Thyroid gland (tissue), 4 donors: Measurements from ENCODE around the gene CACNA2D3. TPM values are rescaled to one million over a fixed set of nuclear protein-coding genes. Genes with fewer than 3 reads are reported as not detected.
A peak's percentile ranks its signal among the peaks of the same experiment; 100 is the strongest.

ENCODE experiments used
- DNase-seq, 2 donors: peaks; one replicate each; pipeline ENCODE4 v3.0.0-alpha.2; 2019
- H3K27ac ChIP-seq, 3 donors: fragments of 200-600 bp; sonication (generic); 1 replicate in 2 of 3; 2 replicates in 1 of 3; pipeline ENCODE4 v1.5.1; 2016 to 2019; ENCODE audit warnings: mild to moderate bottlenecking in 1 of 3, moderate library complexity in 1 of 3
- H3K27me3 ChIP-seq: fragments of 200-600 bp; sonication (generic); one replicate; pipeline ENCODE4 v1.5.1; 2019
- H3K36me3 ChIP-seq, 2 donors: fragments of 200-600 bp; sonication (generic); one replicate each; pipeline ENCODE4 v1.5.1; 2016 to 2019
- H3K4me1 ChIP-seq, 2 donors: fragments of 200-600 bp; sonication (generic); one replicate each; pipeline ENCODE4 v1.5.1; 2017 to 2019
- H3K4me3 ChIP-seq, 3 donors: fragments of 200-600 bp; sonication (generic); replicated peaks in 1 of 3; 1 replicate in 2 of 3; 2 replicates in 1 of 3; pipeline ENCODE4 v1.5.1; 2016; ENCODE audit warnings: mild to moderate bottlenecking in 1 of 3
- H3K9me3 ChIP-seq: fragments of 200-600 bp; sonication (generic); one replicate; pipeline ENCODE4 v1.5.1; 2017
- POLR2A ChIP-seq, 2 donors: fragments of 450-650 bp; IDR thresholded peaks; one replicate each; pipeline ENCODE4 v1.6.1; 2017; ENCODE audit warnings: antibody characterized with exemption in 2 of 2, mild to moderate bottlenecking in 2 of 2, moderate library complexity in 1 of 2
- WGBS, 2 donors: methylation state at CpG; one replicate each; pipeline ENCODE4 v1.1.5; 2017; 5-methylcytosine and 5-hydroxymethylcytosine counted together
- intact Hi-C: fragments of 100-400 bp; cut with DNase I; formaldehyde crosslinking; loops from one replicate; pipeline ENCODE4 v1.15.1; 2023
- total RNA-seq, 4 donors: library from RNA; depleted of rRNA; stranded (reverse); fragments of >200 nt; gene quantifications; one replicate each; pipeline ENCODE4 v1.2.3, GENCODE V29; 2016
- TF ChIP-seq, protein P1 (sequence below), 6 experiments: fragments of 200-600 bp in 3 of 6; fragments of 450-650 bp in 3 of 6; sonication (generic) in 3 of 6; IDR thresholded peaks; one replicate each; pipeline ENCODE4 v1.5.1; 2016 to 2019; ENCODE audit warnings: antibody characterized with exemption in 6 of 6, mild to moderate bottlenecking in 2 of 6, inconsistent platforms in 1 of 6, moderate library complexity in 1 of 6

CACNA2D3 gene
- total RNA-seq, 4 donors from 2014 or later, result 2.9 to 4.8 (median 4.5) TPM

DNA sequence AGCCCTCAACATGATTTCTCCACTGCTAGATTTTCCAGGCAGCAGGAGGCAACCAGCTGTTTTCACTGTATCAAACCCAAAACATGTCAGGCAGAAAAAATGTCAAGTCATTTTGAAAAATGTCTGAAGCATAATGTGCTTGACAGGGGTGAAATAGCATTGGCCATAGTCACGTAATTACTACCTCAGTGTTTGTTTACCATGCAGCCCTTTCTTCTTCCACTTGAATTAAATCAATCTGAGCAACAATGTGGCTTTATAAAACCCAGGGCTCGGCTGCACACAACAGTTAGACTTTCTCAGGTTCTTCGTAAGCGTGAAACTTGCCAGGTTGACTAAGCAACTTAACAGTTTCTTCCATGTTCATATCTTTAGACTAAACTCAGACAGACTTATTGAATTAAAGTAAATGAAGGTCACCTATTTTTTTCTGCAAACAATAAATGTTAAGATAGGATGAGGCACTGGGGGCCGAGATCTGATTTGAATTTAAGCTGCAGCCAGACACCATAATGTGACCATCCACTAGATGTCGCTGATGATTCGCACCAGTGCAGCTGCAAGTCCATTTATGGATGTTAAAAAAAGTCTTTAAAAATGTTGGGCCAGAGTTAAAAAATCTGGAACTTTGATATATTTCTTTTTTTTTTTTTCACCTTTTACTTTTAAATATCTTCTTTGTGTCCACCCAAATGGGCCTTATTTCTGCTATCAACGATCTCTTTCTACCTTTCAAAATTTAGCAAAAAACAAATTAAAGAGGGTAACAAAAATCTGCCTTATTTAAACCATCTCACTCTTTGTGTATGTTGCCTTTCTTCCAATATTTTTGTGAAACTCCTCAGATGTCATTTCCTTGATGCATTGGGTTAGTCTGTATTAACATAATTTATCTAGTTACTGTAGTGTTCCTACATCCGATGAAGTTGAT is 305.9 kb downstream of the CACNA2D3 start:
- Histone ChIP-seq H3K27me3 (no peaks in the 10 kb centered on the region), H3K9me3 (no peaks in the 10 kb centered on the region), H3K27ac (peak overlapping the region in 1 of 3 donors; percentile 41), H3K4me3 (no peak overlapping the region), H3K4me1 (peaks cover 3% of the 10 kb centered on the region in 2 donors), H3K36me3 (no peaks in the 10 kb centered on the region)
- 39 to 44% methylated on average over 9 of the region's 9 CpGs for WGBS, 2 donors
- intact Hi-C loops, result loop anchor here (10.0 kb wide), 1 partner anchor 747 kb away; no protein-coding TSS in a partner anchor
- peak; percentile 68 for DNase-seq
- TF ChIP-seq POLR2A (IDR thresholded peaks at IDR 0.05), result no peak
- TF ChIP-seq, protein P1, sequence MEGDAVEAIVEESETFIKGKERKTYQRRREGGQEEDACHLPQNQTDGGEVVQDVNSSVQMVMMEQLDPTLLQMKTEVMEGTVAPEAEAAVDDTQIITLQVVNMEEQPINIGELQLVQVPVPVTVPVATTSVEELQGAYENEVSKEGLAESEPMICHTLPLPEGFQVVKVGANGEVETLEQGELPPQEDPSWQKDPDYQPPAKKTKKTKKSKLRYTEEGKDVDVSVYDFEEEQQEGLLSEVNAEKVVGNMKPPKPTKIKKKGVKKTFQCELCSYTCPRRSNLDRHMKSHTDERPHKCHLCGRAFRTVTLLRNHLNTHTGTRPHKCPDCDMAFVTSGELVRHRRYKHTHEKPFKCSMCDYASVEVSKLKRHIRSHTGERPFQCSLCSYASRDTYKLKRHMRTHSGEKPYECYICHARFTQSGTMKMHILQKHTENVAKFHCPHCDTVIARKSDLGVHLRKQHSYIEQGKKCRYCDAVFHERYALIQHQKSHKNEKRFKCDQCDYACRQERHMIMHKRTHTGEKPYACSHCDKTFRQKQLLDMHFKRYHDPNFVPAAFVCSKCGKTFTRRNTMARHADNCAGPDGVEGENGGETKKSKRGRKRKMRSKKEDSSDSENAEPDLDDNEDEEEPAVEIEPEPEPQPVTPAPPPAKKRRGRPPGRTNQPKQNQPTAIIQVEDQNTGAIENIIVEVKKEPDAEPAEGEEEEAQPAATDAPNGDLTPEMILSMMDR (IDR thresholded peaks at IDR 0.05), result peak; percentile 66 to 86 (median 79)

DNA sequence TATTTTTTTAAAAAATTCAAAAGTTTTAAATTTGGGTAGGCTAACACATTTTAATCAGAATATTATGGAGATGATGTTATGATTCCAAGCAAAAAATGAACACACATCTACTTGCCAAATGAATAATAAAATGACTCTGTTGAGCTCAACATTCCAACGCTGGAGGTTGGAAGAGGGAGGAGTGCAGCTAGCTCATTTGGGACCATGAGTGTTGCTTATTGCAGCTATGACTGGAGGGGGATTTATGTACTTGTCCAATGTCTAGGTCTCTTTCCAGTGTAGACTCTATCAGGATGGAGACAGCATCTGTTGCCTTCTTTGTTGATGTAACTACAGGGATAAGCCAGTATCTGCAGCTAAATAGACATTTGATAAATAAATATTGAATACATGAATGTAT is 310.6 kb downstream of the CACNA2D3 start:
- 66 to 73% methylated on average over 1 of the region's 1 CpG for WGBS, 2 donors

DNA sequence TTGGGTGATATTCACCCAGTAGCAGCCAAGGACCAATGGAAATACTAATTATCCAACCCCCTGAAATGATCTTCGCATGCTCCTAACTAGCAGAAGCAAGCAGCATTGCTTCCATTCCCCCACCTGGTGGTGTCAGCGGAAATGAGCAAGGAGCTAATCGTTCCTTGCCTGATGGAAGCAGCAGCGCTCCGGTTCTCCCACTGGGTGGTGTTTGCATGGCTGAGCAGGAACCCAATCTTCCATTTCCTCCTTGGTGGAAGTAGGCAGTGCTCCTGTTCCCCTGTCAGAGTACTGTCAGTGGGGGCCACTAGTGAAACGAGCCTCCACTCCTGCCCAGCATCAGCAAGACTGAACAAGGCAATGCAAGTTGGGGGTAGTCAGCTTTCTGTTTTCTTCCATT is 311.5 kb downstream of the CACNA2D3 start:
- peaks cover 0 to 3% of the 10 kb centered on the region in 2 donors for H3K4me1 ChIP-seq
- no peaks in the 10 kb centered on the region for H3K36me3 ChIP-seq
- WGBS, 2 donors, result 43 to 75% methylated on average over 2 to 5 of the region's 6 CpGs
- H3K27ac ChIP-seq, result no peak overlapping the region
- H3K9me3 ChIP-seq, result no peaks in the 10 kb centered on the region
- no peak for TF ChIP-seq POLR2A (IDR thresholded peaks at IDR 0.05)
- TF ChIP-seq, protein P1 (IDR thresholded peaks at IDR 0.05), result no peak
- no peak overlapping the region for H3K4me3 ChIP-seq
- intact Hi-C loops, result no loop called here
- no peaks in the 10 kb centered on the region for H3K27me3 ChIP-seq
- DNase-seq, result no peak

More for the DNA sequence above, 310.6 kb downstream of the CACNA2D3 start:
- H3K4me3 ChIP-seq, result no peak overlapping the region
- peaks cover under 1 to 3% of the 10 kb centered on the region in 2 donors for H3K4me1 ChIP-seq
- intact Hi-C loops, result no loop called here
- H3K9me3 ChIP-seq, result no peaks in the 10 kb centered on the region
- no peak for TF ChIP-seq POLR2A (IDR thresholded peaks at IDR 0.05)
- TF ChIP-seq, protein P1 (IDR thresholded peaks at IDR 0.05), result no peak
- H3K27me3 ChIP-seq, result no peaks in the 10 kb centered on the region
- H3K36me3 ChIP-seq, result no peaks in the 10 kb centered on the region
- no peak for DNase-seq
- no peak overlapping the region for H3K27ac ChIP-seq

DNA sequence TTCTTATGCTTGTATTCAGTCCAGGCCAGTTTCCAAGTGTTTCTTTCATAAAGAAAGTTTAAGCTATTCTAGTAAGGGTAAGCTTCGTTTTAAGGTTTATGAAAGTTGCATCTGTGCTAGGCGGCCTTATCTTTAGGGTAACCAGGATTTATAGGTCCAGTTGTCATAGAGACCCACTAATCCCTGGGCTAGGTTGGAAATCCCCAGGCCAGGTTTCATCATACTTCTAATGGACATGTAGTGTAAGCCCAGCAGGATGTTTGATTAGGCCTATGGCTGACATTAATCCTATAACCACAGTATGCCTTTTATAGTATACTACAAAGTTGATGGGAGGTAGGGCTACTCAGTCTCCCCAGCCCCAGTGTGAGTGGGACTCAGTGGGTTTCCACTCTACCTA is 312.4 kb downstream of the CACNA2D3 start:
- no peak for TF ChIP-seq POLR2A (IDR thresholded peaks at IDR 0.05)
- TF ChIP-seq, protein P1 (IDR thresholded peaks at IDR 0.05), result no peak
- no peaks in the 10 kb centered on the region for H3K9me3 ChIP-seq
- no peak overlapping the region for H3K27ac ChIP-seq
- no peaks in the 10 kb centered on the region for H3K27me3 ChIP-seq
- H3K4me3 ChIP-seq, result no peak overlapping the region
- 97 to 98% methylated on average over 2 of the region's 2 CpGs for WGBS, 2 donors
- intact Hi-C loops, result no loop called here
- no peaks in the 10 kb centered on the region for H3K36me3 ChIP-seq
- no peaks in the 10 kb centered on the region for H3K4me1 ChIP-seq
- DNase-seq, result no peak

DNA sequence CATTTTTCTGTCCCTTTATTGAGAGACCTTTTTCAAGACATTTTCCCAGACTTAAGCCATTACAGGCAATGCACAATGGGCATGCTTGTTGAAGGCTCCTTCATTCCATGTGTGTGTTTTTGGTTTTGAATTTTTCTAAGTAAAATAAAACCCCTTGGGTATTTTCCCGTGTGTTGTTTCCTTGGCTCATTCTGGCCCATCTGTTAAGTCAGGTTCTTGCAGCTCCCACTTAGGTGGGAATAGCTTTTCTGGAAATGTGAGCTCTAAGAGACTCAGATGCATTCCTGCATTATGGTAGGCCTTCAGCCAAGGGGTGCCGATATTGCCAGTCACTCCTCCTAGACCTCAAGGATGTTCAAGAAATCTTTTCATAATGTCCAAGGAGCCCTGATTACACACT is 314.9 kb downstream of the CACNA2D3 start:
- no peak overlapping the region for H3K4me3 ChIP-seq
- H3K9me3 ChIP-seq, result no peaks in the 10 kb centered on the region
- DNase-seq, result no peak
- no peak overlapping the region for H3K27ac ChIP-seq
- 68 to 79% methylated on average over 2 of the region's 2 CpGs for WGBS, 2 donors
- no peak for TF ChIP-seq POLR2A (IDR thresholded peaks at IDR 0.05)
- TF ChIP-seq, protein P1 (IDR thresholded peaks at IDR 0.05), result no peak
- H3K27me3 ChIP-seq, result no peaks in the 10 kb centered on the region
- intact Hi-C loops, result no loop called here
- no peaks in the 10 kb centered on the region for H3K36me3 ChIP-seq
- H3K4me1 ChIP-seq, result no peaks in the 10 kb centered on the region
